Activated CD4-positive, alpha-beta T cell treated with anti-CD3 and anti-CD28 coated beads, Interleukin-2, amount 50 U/mL, for 48 hours (primary cell): ENCODE data around the gene NALCN.

Experiments used
- DNase-seq, 2 experiments: peaks; one replicate each; pipeline ENCODE4 v3.0.0-alpha.2; 2020

The NALCN gene

DNA sequence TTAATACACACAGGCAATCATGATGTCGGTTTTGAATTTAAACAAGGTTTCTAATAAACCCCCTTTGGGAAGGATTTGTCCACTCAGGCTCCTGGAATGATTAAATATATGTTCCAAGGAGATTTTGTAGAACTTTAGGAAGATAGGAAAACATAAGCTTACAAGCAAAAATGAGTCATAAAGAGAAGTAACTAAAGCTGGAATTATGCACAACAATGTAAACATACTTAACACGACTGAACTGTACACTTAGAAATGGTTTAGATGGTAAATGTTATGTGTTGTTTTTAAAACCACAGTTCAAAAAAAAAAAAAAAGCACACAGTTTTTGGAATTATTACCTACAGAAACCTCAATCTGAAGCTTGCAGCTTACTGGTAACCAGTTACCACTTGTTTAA, 304.4 kb downstream of the NALCN start:
- DNase-seq = no peak

DNA sequence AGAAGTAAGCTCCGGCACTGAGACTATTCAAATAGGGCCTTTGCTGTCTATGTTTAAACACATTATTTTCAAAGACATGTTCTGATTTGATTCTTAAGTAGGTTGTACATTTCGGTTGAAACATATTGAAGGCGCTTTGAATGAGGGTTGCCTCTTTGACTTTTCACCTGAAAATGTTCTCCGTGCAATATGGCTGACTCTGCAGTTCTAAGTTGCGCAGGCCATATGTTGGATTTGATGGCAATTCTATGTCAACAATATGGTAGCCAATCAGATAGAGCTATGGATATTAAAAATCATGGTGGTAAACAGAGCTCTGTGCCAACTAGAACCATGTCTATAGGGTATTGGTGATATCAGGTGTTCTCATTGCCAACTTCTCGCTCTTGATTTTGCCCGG, 307.3 kb downstream of the NALCN start:
- no peak for DNase-seq

GRCh38 chr13:101098873-101099272, 317.4 kb downstream of the NALCN start:
- DNase-seq = no peak

- no peak for DNase-seq
Measured at GRCh38 chr13:101092985-101093384, 323.3 kb downstream of the NALCN start.

GRCh38 chr13:101090287-101090686, 326.0 kb downstream of the NALCN start:
- DNase-seq = no peak

GRCh38 chr13:101085551-101085950, 330.8 kb downstream of the NALCN start:
- no peak for DNase-seq

GRCh38 chr13:101082441-101082840, 333.9 kb downstream of the NALCN start:
- DNase-seq = no peak

DNA sequence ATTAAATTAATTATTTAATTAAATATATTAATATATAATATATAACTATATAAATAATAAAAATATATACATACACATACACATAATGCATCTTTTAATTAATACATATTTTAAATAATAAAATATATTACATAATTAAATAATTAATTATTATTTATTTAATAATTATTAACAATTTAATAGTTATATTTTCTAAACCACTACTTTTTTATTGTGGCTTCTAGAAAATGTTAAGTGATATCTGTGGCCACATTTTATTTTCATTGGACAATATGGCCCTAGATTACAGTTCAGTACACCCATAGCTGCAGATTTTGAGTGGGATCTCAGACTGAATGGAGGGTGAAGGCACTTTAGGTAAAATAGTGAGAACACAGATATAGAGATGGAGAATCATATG, 335.7 kb downstream of the NALCN start:
- no peak for DNase-seq

GRCh38 chr13:101065329-101065728, 351.0 kb downstream of the NALCN start:
- no peak for DNase-seq

DNA sequence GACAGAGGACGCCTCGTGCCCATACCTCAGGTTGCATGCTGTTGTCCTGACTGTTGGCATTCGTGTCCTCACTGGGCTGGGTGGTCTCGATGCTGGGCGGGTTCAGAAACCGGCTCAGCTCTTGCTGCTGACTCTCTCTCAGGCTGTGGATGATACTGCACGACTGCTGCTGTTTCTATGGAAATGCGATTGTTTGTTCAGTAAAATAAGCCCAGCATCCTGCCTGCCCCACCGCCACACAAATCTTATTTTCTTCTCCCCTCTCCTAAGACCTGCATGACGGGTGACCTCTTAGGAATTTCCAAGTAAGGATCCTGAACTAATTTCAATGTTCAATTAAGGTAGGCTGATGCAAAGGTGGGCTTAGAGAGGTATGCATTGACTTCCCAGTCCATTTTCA, 356.5 kb downstream of the NALCN start:
- no peak for DNase-seq

GRCh38 chr13:101058841-101059240, 357.5 kb downstream of the NALCN start:
- no peak for DNase-seq

DNA sequence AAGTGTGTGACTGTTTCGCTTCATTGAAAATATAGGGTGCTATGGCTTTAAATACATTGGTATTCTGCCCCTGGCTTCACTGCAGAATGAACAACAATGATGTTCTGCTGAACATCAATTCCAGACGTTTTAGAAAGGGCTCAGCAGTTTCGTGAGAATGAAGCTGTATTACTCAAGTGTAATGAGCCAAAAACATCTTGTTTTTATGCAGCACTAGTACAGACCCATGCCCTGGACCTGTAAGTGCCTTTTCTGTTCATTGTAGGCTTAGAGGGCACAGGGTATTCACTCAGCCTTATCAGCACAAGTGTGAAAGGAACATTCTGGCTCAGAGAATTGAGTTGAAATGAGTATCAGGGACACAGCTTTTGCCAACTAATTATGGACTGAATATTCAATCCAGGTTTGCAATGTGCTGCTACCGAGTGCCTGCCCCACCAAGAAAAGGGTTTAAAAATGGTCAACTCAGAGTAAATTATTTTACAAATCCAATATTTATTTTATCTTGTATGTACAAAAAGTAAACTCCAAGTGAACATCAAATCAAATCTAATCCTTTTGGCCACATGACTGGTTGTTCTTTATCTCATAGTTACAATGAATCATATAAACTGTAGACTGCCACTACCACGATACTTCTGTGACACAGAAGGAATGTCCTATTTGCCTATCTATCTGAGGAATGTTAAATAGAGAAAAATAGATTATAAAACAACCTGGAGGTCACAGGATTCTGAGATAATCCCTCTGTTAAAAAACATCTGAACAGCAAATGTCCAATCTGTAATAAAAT, 362.8 kb downstream of the NALCN start:
- no peak for DNase-seq

DNA sequence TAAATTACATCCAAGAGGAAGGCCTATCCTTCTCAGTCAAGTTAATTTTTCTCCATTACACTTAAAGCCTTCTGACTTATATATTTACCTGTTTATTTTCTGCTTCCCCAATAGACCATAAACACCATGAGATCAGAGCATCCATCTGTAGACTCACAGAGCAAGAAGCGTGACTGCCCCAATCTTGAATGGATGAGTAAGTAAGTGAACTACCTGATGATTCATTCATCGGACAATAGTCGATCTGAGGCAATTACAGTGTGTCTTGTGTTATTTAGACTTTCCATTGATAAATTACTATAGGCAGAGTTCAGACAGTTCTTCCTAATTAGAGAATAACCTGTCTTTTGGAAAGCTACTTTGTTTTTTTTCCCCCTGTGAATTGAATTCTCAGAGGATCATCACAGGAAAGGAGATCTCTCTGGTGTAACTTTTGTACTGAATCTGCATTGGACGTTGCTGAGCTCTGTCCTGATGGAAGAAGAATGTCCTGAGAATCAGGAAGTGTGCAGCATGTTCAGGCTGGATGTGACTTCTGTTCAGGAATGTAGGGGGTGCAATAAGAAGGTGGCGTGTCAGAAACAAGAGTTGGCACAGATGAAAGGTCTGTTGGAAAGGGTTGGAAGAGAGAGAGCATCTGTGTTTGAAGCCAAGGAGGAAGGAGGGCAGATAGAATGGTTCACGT, 367.0 kb downstream of the NALCN start:
- DNase-seq = no peak

DNA sequence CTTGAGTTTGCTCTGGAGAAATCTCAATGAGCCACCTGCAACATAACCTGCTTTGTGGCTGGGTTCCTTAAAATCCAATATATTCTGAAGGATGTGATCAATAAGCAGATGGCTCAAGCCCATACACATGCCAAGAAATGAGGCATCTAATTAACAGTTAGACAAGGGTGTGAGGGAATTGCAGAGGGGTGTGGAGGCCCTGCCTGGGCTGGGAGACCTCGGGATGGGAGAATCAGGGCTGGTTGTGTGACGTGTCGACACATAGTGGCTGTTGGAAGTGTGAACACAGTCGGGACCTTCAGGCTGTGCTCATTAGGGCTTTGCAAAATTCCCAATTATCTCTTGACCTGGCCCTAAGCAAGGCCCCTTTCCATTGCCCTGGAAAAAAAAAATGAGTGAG, 379.8 kb downstream of the NALCN start:
- DNase-seq = no peak

DNA sequence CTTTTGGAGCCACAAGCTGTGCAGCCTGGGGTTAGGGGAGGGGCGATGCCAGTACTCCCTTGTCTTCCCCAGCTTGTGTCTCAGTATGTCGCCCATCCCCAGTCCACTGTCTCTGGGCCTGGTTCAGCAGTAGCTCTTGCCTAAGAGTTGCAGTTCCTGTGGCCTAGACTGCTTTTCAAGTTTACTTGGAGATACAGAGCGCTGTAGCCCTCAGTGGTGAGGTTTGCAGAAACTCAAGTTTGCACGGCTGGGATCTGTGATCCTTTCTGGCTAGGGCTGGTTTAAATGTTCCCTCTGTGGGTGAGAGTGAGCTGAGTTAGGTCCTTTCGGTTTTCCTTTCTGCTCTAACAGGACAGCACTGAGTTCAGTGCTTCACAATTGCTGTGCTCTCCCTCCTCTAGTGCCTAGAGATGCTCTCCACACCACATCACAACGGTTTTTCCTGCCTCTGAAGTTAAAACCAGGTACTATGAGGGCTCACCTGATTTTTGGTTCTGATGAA, 381.1 kb downstream of the NALCN start:
- DNase-seq = no peak

GRCh38 chr13:101026736-101027398, 389.4 kb downstream of the NALCN start:
- no peak for DNase-seq

DNA sequence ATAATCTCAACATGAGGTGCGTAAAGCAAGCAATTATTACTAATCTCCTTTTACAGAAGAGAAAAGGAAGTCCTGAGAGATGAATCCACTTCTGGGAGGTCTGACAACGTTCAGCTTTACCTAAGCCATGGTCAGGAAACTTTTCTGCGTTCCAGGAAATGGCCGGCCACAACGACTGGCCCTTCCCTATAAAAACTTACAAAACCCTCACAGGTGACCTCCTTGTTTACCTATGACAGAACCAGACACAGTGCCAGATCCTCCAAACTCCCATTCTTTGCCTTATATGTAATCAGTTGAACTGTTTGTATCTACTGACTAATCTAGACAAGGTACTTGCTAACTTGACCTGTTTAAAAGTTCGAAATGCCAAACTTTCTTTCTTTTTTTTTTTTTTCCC, 390.0 kb downstream of the NALCN start:
- no peak for DNase-seq

DNA sequence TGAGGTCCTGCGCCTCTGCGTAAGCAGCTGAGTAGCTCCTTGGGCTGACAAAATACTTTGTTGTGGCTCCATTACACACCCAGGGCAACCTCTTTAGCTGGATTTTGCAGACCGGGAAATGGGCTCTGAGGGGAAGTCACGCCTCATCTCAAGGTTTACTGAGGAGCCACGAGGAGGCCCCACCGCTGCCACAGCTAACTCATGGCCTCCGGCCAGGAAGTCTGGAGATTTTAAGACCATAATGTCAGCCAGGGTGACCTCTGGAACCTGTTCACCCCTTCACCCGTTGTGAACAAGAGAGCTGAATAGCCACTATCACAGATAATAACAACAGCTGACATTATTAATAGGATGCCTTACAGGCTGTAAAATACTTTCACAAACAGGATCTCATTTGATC, 390.4 kb downstream of the NALCN start:
- no peak for DNase-seq

DNA sequence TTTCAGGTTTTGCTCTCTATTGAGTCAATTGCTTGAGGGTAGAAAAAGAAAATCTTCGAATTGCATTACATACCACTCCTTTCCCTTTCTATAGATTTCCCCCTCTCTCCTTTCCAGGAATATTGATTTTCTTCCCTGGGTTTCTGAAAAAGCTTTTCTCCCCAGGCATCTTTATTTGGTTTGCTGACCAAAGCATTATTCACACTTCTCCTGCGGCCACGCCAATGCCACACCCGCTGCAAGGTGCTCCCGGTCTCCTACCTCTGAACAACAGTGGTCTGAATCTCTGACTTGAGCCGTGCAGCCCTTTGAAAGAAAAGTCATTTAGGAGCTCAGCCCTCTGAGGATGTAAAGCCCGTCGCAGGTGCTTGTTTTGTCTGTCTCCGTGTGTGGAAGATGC, 390.8 kb downstream of the NALCN start:
- no peak for DNase-seq

DNA sequence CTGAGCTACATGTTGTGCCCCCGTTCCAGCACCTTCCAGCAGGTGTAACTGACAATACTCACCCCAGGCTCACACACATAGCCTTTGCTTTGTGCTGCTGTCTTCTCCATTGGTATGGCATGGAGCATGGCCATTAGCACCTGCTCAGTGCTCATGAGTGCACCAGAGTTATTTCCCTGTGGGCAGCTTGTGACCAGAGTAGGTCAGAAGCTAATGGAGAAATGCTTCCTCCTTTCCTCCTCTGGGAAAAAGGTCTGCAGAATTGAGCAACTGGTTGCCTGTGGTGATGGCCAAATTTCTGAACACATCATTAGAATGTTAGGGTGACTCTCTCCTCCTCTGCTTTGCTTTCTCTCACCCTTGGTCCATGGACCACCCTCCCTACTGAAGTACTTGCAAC, 397.2 kb downstream of the NALCN start:
- no peak for DNase-seq

DNA sequence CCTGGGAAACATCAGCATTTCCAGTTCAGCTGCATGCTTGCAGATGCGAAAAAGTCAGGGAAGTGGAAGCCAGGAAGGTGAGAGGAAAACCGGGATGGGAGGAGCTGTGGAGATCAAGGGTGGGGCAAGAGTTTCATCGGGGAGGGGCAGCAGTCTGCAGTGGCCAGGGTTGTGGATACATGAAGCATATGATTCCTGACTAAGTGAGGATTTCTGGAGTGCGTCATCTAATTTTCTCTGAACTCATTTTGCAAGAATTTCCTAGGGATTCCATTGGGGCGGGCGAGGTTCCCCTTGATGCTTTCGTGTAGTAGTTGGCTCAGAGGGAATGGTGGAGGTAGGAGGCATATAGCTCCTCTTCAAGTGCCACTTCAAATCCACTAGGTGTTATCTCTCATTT, 397.6 kb downstream of the NALCN start:
- DNase-seq = no peak

GRCh38 chr13:101017123-101017872, 399.0 kb downstream of the NALCN start:
- no peak for DNase-seq

GRCh38 chr13:101016475-101016874, 399.8 kb downstream of the NALCN start:
- DNase-seq = no peak
